Dendritic cell treated with granulocyte-macrophage colony-stimulating factor and Interleukin-4, amounts not matched to agents 40 ng/mL and 50 ng/mL, for 4 days (primary cell): Measurements from ENCODE around the gene ARHGEF38.
"Not testable (repeated sequence)": the region's sequence is repeated elsewhere in the genome, so short reads cannot be mapped to it uniquely, and the experiment has no call there.

ENCODE experiments used
- H3K27ac Mint-ChIP-seq: one replicate; pipeline ENCODE4 v1.8.0; 2022; ENCODE audit warnings: mild to moderate bottlenecking, mixed read lengths
- H3K27me3 Mint-ChIP-seq: one replicate; pipeline ENCODE4 v1.8.0; 2022; ENCODE audit warnings: mild to moderate bottlenecking, mixed read lengths
- H3K36me3 Mint-ChIP-seq: one replicate; pipeline ENCODE4 v1.8.0; 2022; ENCODE audit warnings: low read depth, mixed read lengths
- H3K4me1 Mint-ChIP-seq: one replicate; pipeline ENCODE4 v1.8.0; 2022; ENCODE audit warnings: low read depth, mixed read lengths
- H3K4me3 Mint-ChIP-seq: one replicate; pipeline ENCODE4 v1.8.0; 2022; ENCODE audit warnings: mild to moderate bottlenecking, moderate library complexity, mixed read lengths
- H3K9me3 Mint-ChIP-seq: one replicate; pipeline ENCODE4 v1.8.0; 2022; ENCODE audit warnings: mixed read lengths
- intact Hi-C: fragments of 100-400 bp; cut with micrococcal nuclease; formaldehyde crosslinking; loops from one replicate; pipeline ENCODE4 v1.15.0; 2022

The ARHGEF38 gene

GRCh38 chr4:105710012-105710600 is 157.7 kb downstream of the ARHGEF38 start:
- Mint-ChIP-seq H3K9me3 (no peaks in the 10 kb centered on the region), H3K4me1 (peaks cover 27% of the 10 kb centered on the region), H3K36me3 (peaks cover 13% of the 10 kb centered on the region), H3K27me3 (no peaks in the 10 kb centered on the region), H3K27ac (no peak overlapping the region), H3K4me3 (no peak overlapping the region)
- intact Hi-C loops = no loop called here

- no peak overlapping the region for H3K4me3 Mint-ChIP-seq
- peaks cover 13% of the 10 kb centered on the region for H3K36me3 Mint-ChIP-seq
- intact Hi-C loops = no loop called here
- H3K9me3 Mint-ChIP-seq = no peaks in the 10 kb centered on the region
- H3K4me1 Mint-ChIP-seq = peaks cover 23% of the 10 kb centered on the region
- H3K27ac Mint-ChIP-seq = no peak overlapping the region
- H3K27me3 Mint-ChIP-seq = no peaks in the 10 kb centered on the region
Observed at GRCh38 chr4:105710678-105711077, 158.3 kb downstream of the ARHGEF38 start.

- no peak overlapping the region for H3K27ac Mint-ChIP-seq
- intact Hi-C loops = no loop called here
Observed at GRCh38 chr4:105712766-105713165, 160.3 kb downstream of the ARHGEF38 start.

GRCh38 chr4:105714071-105714521 is 161.7 kb downstream of the ARHGEF38 start:
- H3K4me3 Mint-ChIP-seq = peak overlapping the region; percentile 53
- no peaks in the 10 kb centered on the region for H3K9me3 Mint-ChIP-seq
- intact Hi-C loops = no loop called here
- no peaks in the 10 kb centered on the region for H3K27me3 Mint-ChIP-seq
- peaks cover 3% of the 10 kb centered on the region for H3K36me3 Mint-ChIP-seq
- no peak overlapping the region for H3K27ac Mint-ChIP-seq
- H3K4me1 Mint-ChIP-seq = peaks cover 4% of the 10 kb centered on the region

More at GRCh38 chr4:105712766-105713165, 160.3 kb downstream of the ARHGEF38 start:
- no peaks in the 10 kb centered on the region for H3K27me3 Mint-ChIP-seq
- H3K9me3 Mint-ChIP-seq = no peaks in the 10 kb centered on the region
- H3K36me3 Mint-ChIP-seq = peaks cover 13% of the 10 kb centered on the region
- H3K4me1 Mint-ChIP-seq = peaks cover 8% of the 10 kb centered on the region
- H3K4me3 Mint-ChIP-seq = no peak overlapping the region

GRCh38 chr4:105714932-105715331 is 162.5 kb downstream of the ARHGEF38 start:
- intact Hi-C loops = loop anchor here (1.0 kb wide), 1 partner anchor 194 kb away; no protein-coding TSS in a partner anchor
- H3K27me3 Mint-ChIP-seq = no peaks in the 10 kb centered on the region

GRCh38 chr4:105715692-105716278 is 163.4 kb downstream of the ARHGEF38 start:
- no peaks in the 10 kb centered on the region for H3K27me3 Mint-ChIP-seq
- H3K9me3 Mint-ChIP-seq = no peaks in the 10 kb centered on the region
- H3K36me3 Mint-ChIP-seq = no peaks in the 10 kb centered on the region
- H3K4me1 Mint-ChIP-seq = no peaks in the 10 kb centered on the region
- H3K4me3 Mint-ChIP-seq = no peak overlapping the region
- no peak overlapping the region for H3K27ac Mint-ChIP-seq
- intact Hi-C loops = loop anchor here (1.0 kb wide), 1 partner anchor 194 kb away; no protein-coding TSS in a partner anchor

More at GRCh38 chr4:105714932-105715331, 162.5 kb downstream of the ARHGEF38 start:
- Mint-ChIP-seq H3K4me1 (no peaks in the 10 kb centered on the region), H3K9me3 (no peaks in the 10 kb centered on the region), H3K4me3 (no peak overlapping the region), H3K36me3 (no peaks in the 10 kb centered on the region), H3K27ac (no peak overlapping the region)

GRCh38 chr4:105719204-105719603 is 166.8 kb downstream of the ARHGEF38 start:
- no peaks in the 10 kb centered on the region for H3K27me3 Mint-ChIP-seq
- H3K4me1 Mint-ChIP-seq = no peaks in the 10 kb centered on the region
- no peak overlapping the region for H3K27ac Mint-ChIP-seq
- H3K36me3 Mint-ChIP-seq = no peaks in the 10 kb centered on the region
- intact Hi-C loops = no loop called here
- no peak overlapping the region for H3K4me3 Mint-ChIP-seq
- no peaks in the 10 kb centered on the region for H3K9me3 Mint-ChIP-seq

GRCh38 chr4:105725623-105726022 is 173.2 kb downstream of the ARHGEF38 start:
- peaks cover 4% of the 10 kb centered on the region for H3K9me3 Mint-ChIP-seq
- H3K36me3 Mint-ChIP-seq = peaks cover 14% of the 10 kb centered on the region
- H3K4me1 Mint-ChIP-seq = no peaks in the 10 kb centered on the region
- intact Hi-C loops = no loop called here
- no peak overlapping the region for H3K27ac Mint-ChIP-seq
- no peaks in the 10 kb centered on the region for H3K27me3 Mint-ChIP-seq
- no peak overlapping the region for H3K4me3 Mint-ChIP-seq

- H3K4me3 Mint-ChIP-seq, H3K4me1 Mint-ChIP-seq, H3K27ac Mint-ChIP-seq, H3K27me3 Mint-ChIP-seq, intact Hi-C loops: not testable (repeated sequence)
- H3K36me3 Mint-ChIP-seq = peaks cover 44% of the 10 kb centered on the region
- peaks cover 36% of the 10 kb centered on the region for H3K9me3 Mint-ChIP-seq
Observed at GRCh38 chr4:105729895-105730294, 177.5 kb downstream of the ARHGEF38 start.
